ENCODE measurements around the gene LYG2.
"Not testable (repeated sequence)": the region's sequence is repeated elsewhere in the genome, so short reads cannot be mapped to it uniquely, and the experiment has no call there.

The LYG2 gene

DNA sequence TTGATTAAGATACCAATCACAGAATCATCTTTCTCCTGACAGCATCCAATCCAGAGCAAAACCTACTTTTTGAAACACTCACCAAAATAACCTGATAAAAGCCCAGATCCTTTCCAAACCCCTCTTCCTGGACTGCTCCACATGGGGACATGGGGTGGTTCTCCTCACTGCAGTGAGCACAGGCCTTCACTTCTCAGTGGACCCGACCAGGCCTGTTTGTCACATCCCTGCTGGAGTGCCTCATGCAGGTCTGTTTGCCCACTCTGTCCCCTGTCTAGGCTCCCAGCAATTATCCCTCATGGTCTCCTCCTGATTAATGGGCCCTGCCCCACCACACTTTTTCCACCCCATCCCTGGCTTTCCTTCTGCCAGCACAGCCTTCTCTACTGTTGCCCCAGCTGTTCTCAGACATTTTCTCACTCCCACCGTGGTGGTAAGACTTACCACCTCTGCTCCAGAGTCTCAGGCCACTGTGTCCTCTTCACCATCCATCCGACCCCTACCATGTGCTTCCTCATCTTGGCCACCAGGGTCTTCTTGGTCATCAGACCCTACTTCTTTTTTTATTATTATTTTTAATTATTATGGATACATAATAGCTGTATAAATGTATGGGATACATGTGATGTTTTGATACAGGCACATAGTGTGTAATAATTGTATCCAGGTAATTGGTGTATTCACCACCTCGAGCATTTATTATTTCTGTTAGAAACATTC lies 53.3 kb downstream of the LYG2 start:
- no peak for DNase-seq (ENCODE audit: low read depth)

DNA sequence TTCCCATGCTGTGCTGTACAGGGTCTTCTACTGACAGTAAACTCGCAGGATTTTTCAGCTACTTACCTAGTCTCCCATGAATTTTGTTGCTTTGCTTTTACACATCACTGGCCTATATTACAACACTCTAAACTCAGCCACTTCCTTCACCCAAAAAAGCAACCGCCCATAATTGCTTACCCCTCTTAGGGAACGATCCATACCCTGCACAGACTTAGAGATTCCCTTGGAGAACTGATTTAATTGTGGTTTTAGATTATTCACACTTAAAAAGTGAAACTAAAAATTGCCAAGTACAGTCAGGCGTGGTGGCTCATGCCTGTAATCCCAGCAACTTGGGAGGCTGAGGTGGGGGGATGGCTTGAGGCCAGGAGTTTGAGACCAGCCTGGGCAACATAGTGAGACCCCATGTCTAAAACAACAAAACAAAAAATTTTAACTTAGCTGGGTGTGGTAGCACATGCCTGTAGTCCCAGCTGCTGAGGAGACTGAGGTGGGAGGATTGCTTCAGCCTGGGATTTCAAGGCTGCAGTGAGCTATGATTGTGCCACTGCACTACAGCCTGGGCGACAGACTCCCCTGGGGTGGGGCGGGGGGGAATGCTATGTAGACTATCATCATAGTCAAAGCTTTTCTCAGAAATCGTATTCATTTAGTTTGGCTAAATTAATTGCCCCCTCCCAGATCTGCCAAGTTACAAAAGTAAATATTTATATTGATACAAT lies 55.2 kb downstream of the LYG2 start:
- DNase-seq (ENCODE audit: low read depth), result no peak

DNA sequence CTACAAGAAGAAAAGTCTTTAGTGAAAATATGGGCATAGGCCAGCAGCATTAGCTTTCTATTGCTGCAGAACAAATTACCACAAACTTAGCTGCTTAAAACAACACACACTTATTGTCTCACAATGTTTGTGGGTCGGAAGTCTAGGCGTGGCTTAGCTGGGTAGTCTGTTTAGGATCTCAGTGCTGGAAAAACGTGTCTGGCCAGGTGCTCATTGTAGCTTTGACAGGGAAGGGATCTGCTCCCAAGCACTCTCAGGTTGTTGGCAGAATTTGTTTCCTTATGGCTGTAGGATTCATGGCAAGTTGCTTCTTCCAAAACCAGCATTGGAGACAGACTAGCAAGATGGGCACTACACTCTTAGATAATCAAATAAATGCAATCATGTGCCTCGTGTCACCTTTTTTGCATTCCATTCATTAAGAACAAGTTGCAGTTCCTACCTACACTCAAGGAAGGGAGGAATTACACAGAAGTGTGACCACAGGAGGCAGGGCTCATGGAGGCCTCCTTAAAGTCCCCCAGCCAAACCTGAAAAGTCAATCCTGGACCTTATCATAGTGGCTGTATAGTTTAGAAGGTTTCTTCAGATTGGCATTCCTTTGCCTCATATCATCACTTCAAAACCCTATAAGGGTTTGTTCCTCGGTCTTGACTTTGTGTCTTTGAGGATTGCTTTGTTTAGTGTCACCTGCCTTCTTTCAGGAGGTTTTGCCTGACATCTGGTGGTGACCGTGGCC lies 57.2 kb downstream of the LYG2 start:
- no peak for DNase-seq (ENCODE audit: low read depth)

DNA sequence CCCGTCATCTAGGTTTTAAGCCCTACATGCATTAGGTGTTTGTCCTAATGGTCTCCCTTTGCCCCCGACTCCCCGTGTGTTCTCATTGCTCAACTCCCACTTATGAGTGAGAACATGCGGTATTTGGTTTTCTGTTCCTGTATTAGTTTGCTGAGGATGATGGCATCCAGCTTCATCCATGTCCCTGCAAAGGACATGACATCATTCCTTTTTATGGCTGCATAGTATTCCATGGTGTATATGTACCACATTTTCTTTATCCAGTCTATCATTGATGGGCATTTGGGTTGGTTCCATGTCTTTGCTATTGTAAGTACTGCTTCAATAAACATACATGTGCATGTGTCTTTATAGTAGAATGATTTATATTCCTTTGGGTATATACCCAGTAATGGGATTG lies 63.1 kb downstream of the LYG2 start:
- DNase-seq (ENCODE audit: low read depth), result not testable (repeated sequence)

Measured in activated T-cell treated with anti-CD3 and anti-CD28 coated beads for 24 hours (primary cell).